Smooth muscle cell (in vitro differentiated cells): ENCODE measurements around the gene FHDC1. TPM values are rescaled to one million over a fixed set of nuclear protein-coding genes. Genes with fewer than 3 reads are reported as not detected.
A peak's percentile ranks its signal among the peaks of the same experiment; 100 is the strongest.

Experiments
- DNase-seq: peaks from one replicate; lab custom pipeline; 2025; ENCODE audit not compliant: unreplicated experiment; lab: John Stamatoyannopoulos, UW
- H2AFZ ChIP-seq: fragments of 200-600 bp; sonication (generic); 2 replicates; pipeline ENCODE4 v1.6.0; 2016; ENCODE audit warnings: antibody characterized with exemption, low read depth, mild to moderate bottlenecking
- H3F3A ChIP-seq: fragments of 200-600 bp; sonication (generic); 2 replicates; pipeline ENCODE4 v1.6.0; 2017; ENCODE audit warnings: antibody characterized with exemption, low read depth
- H3K27ac ChIP-seq: fragments of 200-600 bp; sonication (generic); 2 replicates; pipeline ENCODE4 v1.5.1; 2016; ENCODE audit warnings: low read depth, mild to moderate bottlenecking
- H3K27me3 ChIP-seq: fragments of 200-600 bp; sonication (generic); 2 replicates; pipeline ENCODE4 v1.6.1; 2016; ENCODE audit warnings: low read depth, mild to moderate bottlenecking
- H3K36me3 ChIP-seq: fragments of 200-600 bp; sonication (generic); 2 replicates; pipeline ENCODE4 v1.5.1; 2016; ENCODE audit warnings: low read depth
- H3K4me1 ChIP-seq: fragments of 200-600 bp; sonication (generic); 2 replicates; pipeline ENCODE4 v1.5.1; 2016; ENCODE audit warnings: low read depth
- H3K4me2 ChIP-seq: fragments of 200-600 bp; sonication (generic); 2 replicates; pipeline ENCODE4 v1.6.0; 2016; ENCODE audit warnings: mild to moderate bottlenecking
- H3K4me3 ChIP-seq: fragments of 200-600 bp; sonication (generic); 2 replicates; pipeline ENCODE4 v1.5.1; 2016; ENCODE audit warnings: mild to moderate bottlenecking
- H3K79me2 ChIP-seq: fragments of 200-600 bp; sonication (generic); 2 replicates; pipeline ENCODE4 v1.6.0; 2016; ENCODE audit warnings: low read depth, mild to moderate bottlenecking
- H3K9ac ChIP-seq: fragments of 200-600 bp; sonication (generic); 2 replicates; pipeline ENCODE4 v1.6.0; 2016; ENCODE audit warnings: low read depth
- H3K9me3 ChIP-seq: fragments of 200-600 bp; sonication (generic); replicated peaks from 2 replicates; pipeline ENCODE4 v1.5.1; 2016; ENCODE audit warnings: low read depth
- H4K20me1 ChIP-seq: fragments of 200-600 bp; sonication (generic); 2 replicates; pipeline ENCODE4 v1.6.0; 2016; ENCODE audit warnings: low read depth
- CTCF ChIP-seq: fragments of 200-600 bp; sonication (generic); IDR thresholded peaks from 2 replicates; pipeline ENCODE4 v1.5.1; 2017; ENCODE audit warnings: borderline replicate concordance, mild to moderate bottlenecking, antibody characterized with exemption; ENCODE audit not compliant: insufficient read depth, poor library complexity, severe bottlenecking
- WGBS: methylation state at CpG from one replicate; pipeline ENCODE4 v1.1.7; 2016; ENCODE audit warnings: low lambda C conversion rate; 5-methylcytosine and 5-hydroxymethylcytosine counted together
- polyA plus RNA-seq: library from polyadenylated mRNA; unstranded; fragments of >200 nt; fragmentation: Nextera tagmentation; extraction: Ambion mirVana; gene quantifications from 2 replicates; pipeline ENCODE4 v1.2.1, GENCODE V29; 2016
- total RNA-seq: library from RNA; depleted of rRNA; stranded (reverse); fragments of >200 nt; gene quantifications from 2 replicates; pipeline ENCODE4 v1.2.3, GENCODE V29; 2014

The FHDC1 gene
- total and polyA plus RNA-seq, 2 experiments from 2014 or later: 0.49 to 3.0 TPM

- no peaks in the 10 kb centered on the region for H3K9me3 ChIP-seq
- DNase-seq: no peak
- H3K36me3 ChIP-seq: no peaks in the 10 kb centered on the region
- WGBS: 96% methylated on average over 4 of the region's 4 CpGs
- no peak overlapping the region for H3K4me2 ChIP-seq
- H4K20me1 ChIP-seq: no peaks in the 10 kb centered on the region
- no peak for TF ChIP-seq CTCF
- H3K79me2 ChIP-seq: no peaks in the 10 kb centered on the region
- H3K4me3 ChIP-seq: no peak overlapping the region
- no peaks in the 10 kb centered on the region for H3K4me1 ChIP-seq
- no peaks in the 10 kb centered on the region for H3F3A ChIP-seq
- no peaks in the 10 kb centered on the region for H3K27me3 ChIP-seq
- no peak overlapping the region for H3K9ac ChIP-seq
- H2AFZ ChIP-seq: no peak overlapping the region
- no peak overlapping the region for H3K27ac ChIP-seq
Measured at GRCh38 chr4:152965611-152966010, 29.5 kb downstream of the FHDC1 start.

GRCh38 chr4:152967907-152968306, 31.8 kb downstream of the FHDC1 start:
- Histone ChIP-seq H3F3A (no peaks in the 10 kb centered on the region), H2AFZ (no peak overlapping the region), H4K20me1 (no peaks in the 10 kb centered on the region), H3K4me2 (no peak overlapping the region), H3K9me3 (no peaks in the 10 kb centered on the region), H3K9ac (no peak overlapping the region), H3K36me3 (no peaks in the 10 kb centered on the region), H3K4me3 (no peak overlapping the region), H3K27ac (peak overlapping the region; percentile 8), H3K79me2 (no peaks in the 10 kb centered on the region), H3K4me1 (no peaks in the 10 kb centered on the region), H3K27me3 (no peaks in the 10 kb centered on the region)
- no peak for TF ChIP-seq CTCF
- no peak for DNase-seq
- 88% methylated on average over 3 of the region's 3 CpGs for WGBS

GRCh38 chr4:152968806-152969394, 32.8 kb downstream of the FHDC1 start:
- H3K4me3 ChIP-seq: no peak overlapping the region
- H3K9ac ChIP-seq: no peak overlapping the region
- H3F3A ChIP-seq: no peaks in the 10 kb centered on the region
- no peaks in the 10 kb centered on the region for H3K36me3 ChIP-seq
- H3K27me3 ChIP-seq: no peaks in the 10 kb centered on the region
- H3K27ac ChIP-seq: no peak overlapping the region
- H4K20me1 ChIP-seq: no peaks in the 10 kb centered on the region
- TF ChIP-seq CTCF: no peak
- DNase-seq: no peak
- no peaks in the 10 kb centered on the region for H3K9me3 ChIP-seq
- H3K4me1 ChIP-seq: no peaks in the 10 kb centered on the region
- no peak overlapping the region for H2AFZ ChIP-seq
- WGBS: 73% methylated on average over 9 of the region's 9 CpGs
- H3K79me2 ChIP-seq: no peaks in the 10 kb centered on the region
- no peak overlapping the region for H3K4me2 ChIP-seq
